HG02852 (cell line): ENCODE measurements around the gene CASK.
"Not testable (repeated sequence)": the region's sequence is repeated elsewhere in the genome, so short reads cannot be mapped to it uniquely, and the experiment has no call there.

Experiments used
- ATAC-seq: cut with Tn5 transposase; IDR thresholded peaks from one replicate; pipeline ENCODE4 v1.9.1; 2021; ENCODE audit warnings: mild to moderate bottlenecking, moderate library complexity; ENCODE audit not compliant: unreplicated experiment

Gene CASK

GRCh38 chrX:41664375-41664901, 258.9 kb downstream of the CASK start:
- ATAC-seq, result peak; percentile 94

- no peak for ATAC-seq
Observed at GRCh38 chrX:41661366-41662095, 261.8 kb downstream of the CASK start.

- no peak for ATAC-seq
Observed at GRCh38 chrX:41655631-41656030, 267.7 kb downstream of the CASK start.

- no peak for ATAC-seq
Observed at GRCh38 chrX:41655101-41655500, 268.3 kb downstream of the CASK start.

- ATAC-seq, result no peak
Observed at GRCh38 chrX:41653125-41653524, 270.2 kb downstream of the CASK start.

GRCh38 chrX:41646201-41646600, 277.2 kb downstream of the CASK start:
- ATAC-seq, result not testable (repeated sequence)

- no peak for ATAC-seq
Observed at GRCh38 chrX:41634284-41634683, 289.1 kb downstream of the CASK start.

GRCh38 chrX:41630091-41630490, 293.3 kb downstream of the CASK start:
- ATAC-seq, result no peak

GRCh38 chrX:41629539-41629938, 293.8 kb downstream of the CASK start:
- no peak for ATAC-seq

GRCh38 chrX:41621222-41621723, 302.1 kb downstream of the CASK start:
- ATAC-seq, result no peak

- no peak for ATAC-seq
Observed at GRCh38 chrX:41619221-41619620, 304.1 kb downstream of the CASK start.

- no peak for ATAC-seq
Observed at GRCh38 chrX:41616935-41617334, 306.4 kb downstream of the CASK start.

- ATAC-seq, result no peak
Observed at GRCh38 chrX:41616255-41616654, 307.1 kb downstream of the CASK start.

- ATAC-seq, result no peak
Observed at GRCh38 chrX:41608244-41608643, 315.1 kb downstream of the CASK start.

GRCh38 chrX:41607264-41607832, 316.0 kb downstream of the CASK start:
- no peak for ATAC-seq

- not testable (repeated sequence) for ATAC-seq
Observed at GRCh38 chrX:41606057-41606456, 317.3 kb downstream of the CASK start.

GRCh38 chrX:41604766-41605543, 318.4 kb downstream of the CASK start:
- ATAC-seq, result no peak

- no peak for ATAC-seq
Observed at GRCh38 chrX:41604177-41604576, 319.2 kb downstream of the CASK start.

GRCh38 chrX:41603596-41603995, 319.8 kb downstream of the CASK start:
- ATAC-seq, result no peak

GRCh38 chrX:41602816-41603345, 320.5 kb downstream of the CASK start:
- ATAC-seq, result no peak

- no peak for ATAC-seq
Observed at GRCh38 chrX:41600291-41600690, 323.1 kb downstream of the CASK start.
